GM12878 (cell line): ENCODE results near the gene NTN3. TPM values are rescaled to one million over a fixed set of nuclear protein-coding genes. Genes with fewer than 3 reads are reported as not detected.

Experiments
- ATAC-seq: fragments of 200-7000 bp; cut with Tn5 transposase; 3 replicates; pipeline ENCODE4 v1.9.1; 2020; ENCODE audit warnings: mild to moderate bottlenecking, moderate library complexity
- BruUV-seq: library from RNA; stranded (reverse); fragments of 400-500 nt; replicated peaks from 2 replicates; lab custom pipeline; 2021; lab: Mats Ljungman, UMichigan
- CTCF ChIA-PET: fragments of 300-600 bp; sonication (Branson Sonifier 250); formaldehyde crosslinking; extraction: SDS; loops from one replicate; lab custom pipeline; 2021; ENCODE audit warnings: inconsistent platforms; lab: Yijun Ruan, JAX
- POLR2A ChIA-PET: fragments of 350-600 bp; formaldehyde crosslinking; extraction: SDS; loops from one replicate; lab custom pipeline; 2021; ENCODE audit warnings: inconsistent platforms; lab: Charles Lee
- RAD21 ChIA-PET: fragments of 300-600 bp; sonication (Branson Sonifier 250); formaldehyde crosslinking; loops from one replicate; lab custom pipeline; 2023; ENCODE audit warnings: antibody characterized with exemption; ENCODE audit not compliant: unreplicated experiment; lab: Charles Lee
- SMC1A ChIA-PET: fragments of 300-600 bp; sonication (Branson Sonifier 250); formaldehyde crosslinking; loops from one replicate; lab custom pipeline; 2023; ENCODE audit not compliant: unreplicated experiment, uncharacterized antibody; lab: Charles Lee
- DNase-seq: peaks from one replicate; pipeline ENCODE4 v3.0.0-alpha.2; 2011; ENCODE audit warnings: low read depth, low spot score
- FAIRE-seq: peaks from 3 replicates; lab custom pipeline; 2011; peaks lifted over from hg19 to GRCh38; lab: Jason Lieb, UNC
- H2AFZ ChIP-seq: 2 replicates; pipeline ENCODE4 v1.6.0; 2011; ENCODE audit warnings: low read depth, low read length, control low read depth; ENCODE audit not compliant: control insufficient read depth
- H3K27ac ChIP-seq: 2 replicates; pipeline ENCODE4 v1.5.1; 2011; ENCODE audit warnings: control low read depth; ENCODE audit not compliant: control insufficient read depth, insufficient read depth
- H3K27me3 ChIP-seq, 2 experiments: replicated peaks in 1 of 2; 2 replicates each; pipeline versions ENCODE4 v1.6.0 to v1.6.1; 2011; ENCODE audit warnings: low read length in 1 of 2; ENCODE audit not compliant: control insufficient read depth in 2 of 2, insufficient read depth in 2 of 2
- H3K36me3 ChIP-seq, 2 experiments: 2 replicates each; pipeline ENCODE4 v1.5.1; 2011; ENCODE audit warnings: low read length in 1 of 2; ENCODE audit not compliant: control insufficient read depth in 2 of 2, insufficient read depth in 2 of 2
- H3K4me1 ChIP-seq: 2 replicates; pipeline ENCODE4 v1.6.1; 2011; ENCODE audit warnings: mild to moderate bottlenecking, low read length, moderate library complexity, mixed read lengths; ENCODE audit not compliant: control insufficient read depth, insufficient read depth
- H3K4me2 ChIP-seq: 2 replicates; pipeline ENCODE4 v1.6.0; 2011; ENCODE audit warnings: control low read depth; ENCODE audit not compliant: control insufficient read depth, insufficient read depth
- H3K4me3 ChIP-seq: fragments of 200-600 bp; sonication (generic); 2 replicates; pipeline ENCODE4 v1.5.1; 2016
- H3K79me2 ChIP-seq: 2 replicates; pipeline ENCODE4 v1.6.0; 2011; ENCODE audit warnings: low read length; ENCODE audit not compliant: control insufficient read depth, insufficient read depth
- H3K9ac ChIP-seq: 2 replicates; pipeline ENCODE4 v1.8.0; 2011; ENCODE audit warnings: low read length, control low read depth, mixed read lengths; ENCODE audit not compliant: control insufficient read depth, insufficient read depth
- H3K9me3 ChIP-seq: replicated peaks from 3 replicates; pipeline ENCODE4 v1.5.1; 2011; ENCODE audit warnings: mild to moderate bottlenecking, low read length; ENCODE audit not compliant: control insufficient read depth, insufficient read depth
- H4K20me1 ChIP-seq: 2 replicates; pipeline ENCODE4 v1.6.0; 2011; ENCODE audit not compliant: control insufficient read depth, insufficient read depth
- CREM ChIP-seq: IDR thresholded peaks from 2 replicates; pipeline ENCODE4 v1.6.1; 2014; ENCODE audit warnings: antibody characterized with exemption, low read depth
- HDGF ChIP-seq: fragments of 450-650 bp; IDR thresholded peaks from 2 replicates; pipeline ENCODE4 v1.6.1; 2016; ENCODE audit warnings: antibody characterized with exemption
- ZNF274 ChIP-seq: IDR thresholded peaks from one replicate; pipeline ENCODE4 v1.8.0; 2011; ENCODE audit not compliant: insufficient read length, insufficient read depth
- WGBS: methylation state at CpG from one replicate; pipeline ENCODE4 v1.1.6; 2016; ENCODE audit warnings: low lambda C conversion rate; ENCODE audit not compliant: insufficient replicate concordance, insufficient coverage; ENCODE audit errors: missing lambda C conversion rate; 5-methylcytosine and 5-hydroxymethylcytosine counted together
- in situ Hi-C: fragments of 300-500 bp; cut with MboI; formaldehyde crosslinking; loops from 9 replicates; pipeline ENCODE4 v1.14.3; 2018; ENCODE audit warnings: mixed read lengths
- intact Hi-C: fragments of 100-400 bp; cut with micrococcal nuclease; formaldehyde crosslinking; loops from one replicate; pipeline ENCODE4 v1.14.2; 2022; ENCODE audit not compliant: unreplicated experiment
- polyA plus RNA-seq, 11 experiments: library from polyadenylated mRNA; depleted of rRNA in 4 of 11; unstranded in 6 of 11; stranded (reverse) in 5 of 11; fragments of >200 nt; fragmentation: Nextera tagmentation in 4 of 11; fragmentation: Illumina TruSeq in 1 of 11; extraction: Ambion mirVana in 4 of 11; extraction: Trizol in 1 of 11; gene quantifications; 1 replicate in 1 of 11; 2 replicates in 10 of 11; pipeline versions ENCODE4 v1.2.1 to v1.2.3, GENCODE V29; 2011 to 2016; ENCODE audit warnings: inconsistent platforms in 2 of 11, missing spikeins in 2 of 11, low read depth in 1 of 11
- total RNA-seq, 4 experiments: library from RNA; depleted of rRNA in 3 of 4; stranded (reverse); fragments of >200 nt in 3 of 4; fragmentation: Illumina TruSeq in 1 of 4; extraction: Trizol in 1 of 4; gene quantifications; 2 replicates each; pipeline versions ENCODE4 v1.2.1 to v1.2.3, GENCODE V29; 2013 to 2021

The NTN3 gene
- total and polyA plus RNA-seq, 10 of the 15 experiments (the other 5 are each of a cell fraction or from before 2014, with no cell fraction given): 0.04 TPM; not detected in 9

DNA sequence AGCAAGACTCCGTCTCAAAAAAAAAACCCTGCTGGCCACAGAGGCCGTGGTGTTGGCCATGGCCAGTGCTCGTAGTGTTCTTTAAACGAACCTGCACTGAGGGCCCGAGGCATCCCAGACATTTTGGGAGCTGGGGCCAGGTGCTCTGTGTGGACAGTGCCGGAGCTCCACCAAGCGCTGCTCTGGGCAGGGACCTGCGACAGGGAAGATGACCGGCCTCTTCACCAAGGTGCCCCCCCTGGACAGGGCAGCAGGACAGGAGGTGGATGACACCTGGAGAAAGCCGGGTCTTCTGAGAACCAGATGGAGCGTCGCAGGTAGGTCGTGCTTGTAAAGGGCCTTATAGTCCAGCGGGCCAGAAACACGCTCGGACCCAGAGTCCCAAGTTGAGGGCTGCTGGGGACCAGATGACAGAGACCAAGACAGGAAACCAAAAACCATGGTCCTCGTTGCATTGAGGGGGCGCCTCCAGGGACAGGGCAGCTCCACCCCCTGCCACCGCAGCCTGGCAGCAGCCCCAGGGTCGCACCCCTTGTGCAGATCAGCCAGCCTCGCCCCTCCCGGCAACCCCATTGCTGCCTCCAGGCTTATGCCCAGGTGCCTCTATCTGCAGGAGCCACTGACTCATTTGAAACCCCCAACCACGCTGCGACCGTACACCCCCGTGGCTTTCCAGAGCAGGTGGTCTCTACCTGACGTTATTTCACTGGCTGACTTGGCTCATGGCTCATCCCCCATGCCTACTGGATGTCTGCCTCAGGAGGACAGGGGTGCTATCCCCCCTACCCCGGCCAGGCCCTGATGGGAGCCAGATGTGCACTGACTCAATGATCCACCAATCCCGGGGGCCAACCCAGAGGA is 4.2 kb upstream of the NTN3 start:
- in situ Hi-C loops: no loop called here
- peaks cover 0 to 2% of the 10 kb centered on the region in 2 experiments; a peak in 1 of 4 replicates for H3K27me3 ChIP-seq
- SMC1A ChIA-PET: interaction anchor here (2.5 kb wide), 1 partner anchor 37 kb away, joined by 8 read pairs; the partner anchor contains the start of gene CCNF
- intact Hi-C loops: loop anchor here (5.0 kb wide), 1 partner anchor 40 kb away; no protein-coding TSS in a partner anchor
- no peak for FAIRE-seq
- peak overlapping the region; percentile 59 for H2AFZ ChIP-seq
- DNase-seq: no peak
- CTCF ChIA-PET: interaction anchor here (0.9 kb wide), 1 partner anchor 20 kb away, joined by 3 read pairs; no protein-coding TSS in a partner anchor
- ATAC-seq: no peak
- H3K36me3 ChIP-seq: no peaks in the 10 kb centered on the region; a peak in 1 of 4 replicates
- no TSS peak for BruUV-seq
- no peak overlapping the region for H3K9ac ChIP-seq
- POLR2A ChIA-PET: interaction anchor here (0.5 to 2.5 kb wide), 4 partner anchors 19 to 312 kb away, joined by 3 to 7 read pairs (median 5); no protein-coding TSS in a partner anchor
- TF ChIP-seq ZNF274: no peak
- no peak for TF ChIP-seq CREM
- TF ChIP-seq HDGF: peak; percentile 64; the same call in 1 of the 2 replicates
- H3K4me2 ChIP-seq: peak overlapping the region; percentile 90; the same call in 1 of the 2 replicates
- H3K79me2 ChIP-seq: no peaks in the 10 kb centered on the region
- RAD21 ChIA-PET: interaction anchor here (0.7 kb wide), 1 partner anchor 180 kb away, joined by 4 read pairs; no protein-coding TSS in a partner anchor
- H3K4me3 ChIP-seq: no peak overlapping the region; the same call in 1 of the 2 replicates
- 39% methylated on average over 29 of the region's 29 CpGs for WGBS
- peaks cover 13% of the 10 kb centered on the region for H3K4me1 ChIP-seq
- no peaks in the 10 kb centered on the region for H4K20me1 ChIP-seq
- no peak overlapping the region for H3K27ac ChIP-seq
- no peaks in the 10 kb centered on the region for H3K9me3 ChIP-seq
